Activated T-cell treated with anti-CD3 and anti-CD28 coated beads, Interleukin-2, amount 50 U/mL, for 72 hours (primary cell): ENCODE measurements around the gene KDM1B. TPM values are rescaled to one million over a fixed set of nuclear protein-coding genes. Genes with fewer than 3 reads are reported as not detected.
A peak's percentile ranks its signal among the peaks of the same experiment; 100 is the strongest.
"Not testable (repeated sequence)": the region's sequence is repeated elsewhere in the genome, so short reads cannot be mapped to it uniquely, and the experiment has no call there.

Experiments used
- ATAC-seq, 2 donors: fragments of 150-1000 bp; cut with Tn5 transposase; replicated peaks in 1 of 2; 2 replicates each; pipeline ENCODE4 v1.10.0; 2021; ENCODE audit warnings: moderate library complexity in 2 of 2, mild to moderate bottlenecking in 1 of 2
- DNase-seq, 2 donors: peaks; one replicate each; pipeline ENCODE4 v3.0.0; 2021 to 2022; ENCODE audit warnings: mixed read lengths in 1 of 2
- H3K27ac Mint-ChIP-seq: one replicate; pipeline ENCODE4 v1.8.0; 2022; ENCODE audit warnings: mild to moderate bottlenecking, moderate library complexity, mixed read lengths
- H3K27me3 Mint-ChIP-seq: one replicate; pipeline ENCODE4 v1.8.0; 2022; ENCODE audit warnings: low read depth, mixed read lengths
- H3K36me3 Mint-ChIP-seq, 2 donors: one replicate each; pipeline ENCODE4 v1.8.0; 2022; ENCODE audit warnings: mixed read lengths in 2 of 2, mild to moderate bottlenecking in 1 of 2; ENCODE audit not compliant: insufficient read depth in 2 of 2
- H3K4me1 Mint-ChIP-seq: one replicate; pipeline ENCODE4 v1.8.0; 2022; ENCODE audit warnings: low read depth, mixed read lengths
- H3K4me3 Mint-ChIP-seq, 2 donors: one replicate each; pipeline ENCODE4 v1.8.0; 2022; ENCODE audit warnings: mild to moderate bottlenecking in 2 of 2, mixed read lengths in 2 of 2, moderate library complexity in 2 of 2
- H3K9me3 Mint-ChIP-seq, 2 donors: one replicate each; pipeline ENCODE4 v1.8.0; 2022; ENCODE audit warnings: mixed read lengths in 2 of 2
- total RNA-seq, 2 donors: library from RNA; stranded (reverse); gene quantifications; one replicate each; pipeline ENCODE4 v1.2.3, GENCODE V29; 2022

Gene KDM1B
- total RNA-seq, 2 donors from 2014 or later = 9.9 to 12.2 TPM

GRCh38 chr6:18155864-18156421 is 721 bp downstream of the KDM1B start:
- H3K36me3 Mint-ChIP-seq = peaks cover 4 to 6% of the 10 kb centered on the region in 2 donors
- ATAC-seq = peak; percentile 6
- H3K4me1 Mint-ChIP-seq = peaks cover 33% of the 10 kb centered on the region
- H3K27me3 Mint-ChIP-seq = no peaks in the 10 kb centered on the region
- no peak overlapping the region for H3K27ac Mint-ChIP-seq
- peak overlapping the region; percentile 97 to 99 for H3K4me3 Mint-ChIP-seq
- peaks cover 0 to 4% of the 10 kb centered on the region in 2 donors for H3K9me3 Mint-ChIP-seq
- DNase-seq = peak; percentile 35 to 43

GRCh38 chr6:18160911-18161310 is 5.7 kb downstream of the KDM1B start:
- Mint-ChIP-seq H3K27ac (no peak overlapping the region), H3K4me3 (no peak overlapping the region), H3K4me1 (peaks cover 15% of the 10 kb centered on the region)

GRCh38 chr6:18161431-18161830 is 6.2 kb downstream of the KDM1B start:
- ATAC-seq (peak in 1 of 2 donors; percentile 4), DNase-seq (no peak)
- no peak overlapping the region for H3K4me3 Mint-ChIP-seq
- H3K36me3 Mint-ChIP-seq = peaks cover 0 to 9% of the 10 kb centered on the region in 2 donors
- no peaks in the 10 kb centered on the region for H3K27me3 Mint-ChIP-seq
- no peaks in the 10 kb centered on the region for H3K9me3 Mint-ChIP-seq
- H3K4me1 Mint-ChIP-seq = peaks cover 10% of the 10 kb centered on the region
- H3K27ac Mint-ChIP-seq = peak overlapping the region; percentile 38

More at GRCh38 chr6:18160911-18161310, 5.7 kb downstream of the KDM1B start:
- H3K9me3 Mint-ChIP-seq = no peaks in the 10 kb centered on the region
- DNase-seq = peak; percentile 5 to 23
- peaks cover 0 to 9% of the 10 kb centered on the region in 2 donors for H3K36me3 Mint-ChIP-seq
- peak; percentile 74 to 93 for ATAC-seq
- no peaks in the 10 kb centered on the region for H3K27me3 Mint-ChIP-seq

- Mint-ChIP-seq H3K4me1 (peaks cover 9% of the 10 kb centered on the region), H3K27ac (no peak overlapping the region), H3K9me3 (no peaks in the 10 kb centered on the region), H3K4me3 (no peak overlapping the region), H3K36me3 (peaks cover 0 to 9% of the 10 kb centered on the region in 2 donors), H3K27me3 (no peaks in the 10 kb centered on the region)
- DNase-seq = no peak
- ATAC-seq = no peak
Measured at GRCh38 chr6:18162401-18162800, 7.2 kb downstream of the KDM1B start.

GRCh38 chr6:18165751-18166150 is 10.5 kb downstream of the KDM1B start:
- Mint-ChIP-seq H3K27ac (no peak overlapping the region), H3K4me3 (no peak overlapping the region), H3K4me1 (peaks cover 9% of the 10 kb centered on the region), H3K27me3 (no peaks in the 10 kb centered on the region), H3K36me3 (peaks cover 12 to 14% of the 10 kb centered on the region in 2 donors), H3K9me3 (peaks cover 2 to 3% of the 10 kb centered on the region in 2 donors)
- no peak for DNase-seq
- ATAC-seq = no peak

- DNase-seq (no peak), ATAC-seq (no peak)
- H3K36me3 Mint-ChIP-seq = peaks cover 12 to 15% of the 10 kb centered on the region in 2 donors
- H3K27me3 Mint-ChIP-seq = no peaks in the 10 kb centered on the region
- H3K27ac Mint-ChIP-seq = no peak overlapping the region
- H3K4me1 Mint-ChIP-seq = peaks cover 5% of the 10 kb centered on the region
- no peak overlapping the region for H3K4me3 Mint-ChIP-seq
- H3K9me3 Mint-ChIP-seq = peaks cover 2 to 3% of the 10 kb centered on the region in 2 donors
Measured at GRCh38 chr6:18166312-18167036, 11.3 kb downstream of the KDM1B start.

- H3K9me3 Mint-ChIP-seq = peaks cover 2 to 3% of the 10 kb centered on the region in 2 donors
- H3K27ac Mint-ChIP-seq = no peak overlapping the region
- H3K4me1 Mint-ChIP-seq = no peaks in the 10 kb centered on the region
- DNase-seq (no peak), ATAC-seq (no peak)
- H3K4me3 Mint-ChIP-seq = no peak overlapping the region
- no peaks in the 10 kb centered on the region for H3K27me3 Mint-ChIP-seq
- H3K36me3 Mint-ChIP-seq = peaks cover 10 to 12% of the 10 kb centered on the region in 2 donors
Measured at GRCh38 chr6:18168264-18168663, 13.0 kb downstream of the KDM1B start.

- ATAC-seq (no peak), DNase-seq (no peak)
- peaks cover 15 to 19% of the 10 kb centered on the region in 2 donors for H3K36me3 Mint-ChIP-seq
- H3K4me3 Mint-ChIP-seq = no peak overlapping the region
- peaks cover 2 to 3% of the 10 kb centered on the region in 2 donors for H3K9me3 Mint-ChIP-seq
- no peaks in the 10 kb centered on the region for H3K27me3 Mint-ChIP-seq
- no peak overlapping the region for H3K27ac Mint-ChIP-seq
- H3K4me1 Mint-ChIP-seq = no peaks in the 10 kb centered on the region
Measured at GRCh38 chr6:18171871-18172270, 16.6 kb downstream of the KDM1B start.

- H3K36me3 Mint-ChIP-seq, DNase-seq, H3K27me3 Mint-ChIP-seq, ATAC-seq, H3K4me1 Mint-ChIP-seq, H3K4me3 Mint-ChIP-seq, H3K9me3 Mint-ChIP-seq: not testable (repeated sequence)
- H3K27ac Mint-ChIP-seq = peak overlapping the region; percentile 61
Measured at GRCh38 chr6:18176198-18176597, 21.0 kb downstream of the KDM1B start.

GRCh38 chr6:18177286-18177965 is 22.2 kb downstream of the KDM1B start:
- Mint-ChIP-seq H3K36me3 (peaks cover 5 to 9% of the 10 kb centered on the region in 2 donors), H3K4me1 (no peaks in the 10 kb centered on the region), H3K4me3 (no peak overlapping the region), H3K27ac (no peak overlapping the region), H3K9me3 (no peaks in the 10 kb centered on the region), H3K27me3 (no peaks in the 10 kb centered on the region)
- no peak for DNase-seq
- ATAC-seq = no peak

GRCh38 chr6:18178960-18179615 is 23.9 kb downstream of the KDM1B start:
- ATAC-seq (no peak), DNase-seq (no peak)
- Mint-ChIP-seq H3K4me3 (no peak overlapping the region), H3K4me1 (no peaks in the 10 kb centered on the region), H3K36me3 (peaks cover 5 to 11% of the 10 kb centered on the region in 2 donors), H3K27me3 (no peaks in the 10 kb centered on the region), H3K9me3 (no peaks in the 10 kb centered on the region), H3K27ac (no peak overlapping the region)

- peaks cover 2% of the 10 kb centered on the region for H3K4me1 Mint-ChIP-seq
- no peaks in the 10 kb centered on the region for H3K27me3 Mint-ChIP-seq
- ATAC-seq (no peak), DNase-seq (no peak)
- no peaks in the 10 kb centered on the region for H3K9me3 Mint-ChIP-seq
- no peak overlapping the region for H3K4me3 Mint-ChIP-seq
- peaks cover 5 to 11% of the 10 kb centered on the region in 2 donors for H3K36me3 Mint-ChIP-seq
- H3K27ac Mint-ChIP-seq = no peak overlapping the region
Measured at GRCh38 chr6:18179770-18180356, 24.6 kb downstream of the KDM1B start.
